HEK293 (cell line): Measurements from ENCODE around the gene CELF4.

Experiments used
- CTCF ChIA-PET: fragments of 350-600 bp; formaldehyde crosslinking; extraction: SDS; loops from one replicate; lab custom pipeline; 2021; ENCODE audit warnings: antibody characterized with exemption; lab: Yijun Ruan, JAX
- POLR2A ChIA-PET: fragments of 300-600 bp; formaldehyde crosslinking; extraction: SDS; loops from one replicate; lab custom pipeline; 2020; ENCODE audit warnings: antibody characterized with exemption, inconsistent platforms; lab: Yijun Ruan, JAX
- H3K27ac ChIP-seq: fragments of 200-500 bp; sonication (Bioruptor generic); 2 replicates; pipeline ENCODE4 v1.5.1; 2014; ENCODE audit warnings: low read depth, low read length, control low read depth, inconsistent platforms; ENCODE audit errors: extremely low read depth
- H3K36me3 ChIP-seq, 2 experiments: fragments of 200-500 bp in 1 of 2; sonication (Bioruptor generic) in 1 of 2; 1 replicate in 1 of 2; 2 replicates in 1 of 2; pipeline ENCODE4 v1.5.1; 2014 to 2017; ENCODE audit warnings: inconsistent platforms in 2 of 2, low read length in 2 of 2; ENCODE audit not compliant: control insufficient read depth in 2 of 2, insufficient read depth in 1 of 2
- H3K4me1 ChIP-seq: fragments of 200-500 bp; sonication (Bioruptor generic); 2 replicates; pipeline ENCODE4 v1.5.1; 2014; ENCODE audit warnings: mild to moderate bottlenecking, low read length, inconsistent platforms; ENCODE audit not compliant: control insufficient read depth, insufficient read depth
- H3K4me3 ChIP-seq: 2 replicates; pipeline ENCODE4 v1.5.1; 2011; ENCODE audit warnings: low read depth, mild to moderate bottlenecking, control low read depth, low read length, moderate library complexity
- H3K9me3 ChIP-seq: fragments of 200-500 bp; sonication (Bioruptor generic); 2 replicates; pipeline ENCODE4 v1.5.1; 2014; ENCODE audit warnings: low read depth, low read length, inconsistent platforms; ENCODE audit not compliant: control insufficient read depth, insufficient read depth
- FEZF1 ChIP-seq: fragments of 450-650 bp; formaldehyde crosslinking; IDR thresholded peaks from 2 replicates; pipeline ENCODE4 v1.5.1; 2016; ENCODE audit warnings: missing biosample characterization, missing genetic modification characterization
- KLF16 ChIP-seq: fragments of 450-650 bp; formaldehyde crosslinking; IDR thresholded peaks from 2 replicates; pipeline ENCODE4 v1.5.1; 2017; ENCODE audit warnings: missing biosample characterization, missing genetic modification characterization
- KLF9 ChIP-seq: fragments of 450-650 bp; formaldehyde crosslinking; IDR thresholded peaks from 2 replicates; pipeline ENCODE4 v1.5.1; 2016; ENCODE audit warnings: missing biosample characterization, missing genetic modification characterization, low read depth
- SCRT1 ChIP-seq: fragments of 450-650 bp; formaldehyde crosslinking; IDR thresholded peaks from 2 replicates; pipeline ENCODE4 v1.5.1; 2016; ENCODE audit warnings: missing biosample characterization, missing genetic modification characterization, borderline replicate concordance
- ZBTB21 ChIP-seq: fragments of 450-650 bp; formaldehyde crosslinking; IDR thresholded peaks from 2 replicates; pipeline ENCODE4 v1.5.1; 2017; ENCODE audit warnings: missing biosample characterization, missing genetic modification characterization
- ZEB2 ChIP-seq: fragments of 450-650 bp; formaldehyde crosslinking; IDR thresholded peaks from 2 replicates; pipeline ENCODE4 v1.5.1; 2016; ENCODE audit warnings: missing biosample characterization, missing genetic modification characterization
- ZFP41 ChIP-seq: fragments of 450-650 bp; formaldehyde crosslinking; IDR thresholded peaks from 2 replicates; pipeline ENCODE4 v1.5.1; 2016; ENCODE audit warnings: missing biosample characterization, missing genetic modification characterization, borderline replicate concordance
- ZNF10 ChIP-seq: fragments of 450-650 bp; formaldehyde crosslinking; IDR thresholded peaks from 2 replicates; pipeline ENCODE4 v1.5.1; 2017; ENCODE audit warnings: missing biosample characterization, missing genetic modification characterization
- ZNF155 ChIP-seq: fragments of 450-650 bp; formaldehyde crosslinking; IDR thresholded peaks from 2 replicates; pipeline ENCODE4 v1.5.1; 2016; ENCODE audit warnings: missing biosample characterization, missing genetic modification characterization
- ZNF16 ChIP-seq: fragments of 450-650 bp; formaldehyde crosslinking; IDR thresholded peaks from 2 replicates; pipeline ENCODE4 v1.5.1; 2016; ENCODE audit warnings: low read depth, missing biosample characterization, missing genetic modification characterization
- ZNF174 ChIP-seq: fragments of 450-650 bp; formaldehyde crosslinking; IDR thresholded peaks from 2 replicates; pipeline ENCODE4 v1.5.0; 2017; ENCODE audit warnings: missing biosample characterization, mild to moderate bottlenecking, missing genetic modification characterization
- ZNF24 ChIP-seq: fragments of 450-650 bp; formaldehyde crosslinking; IDR thresholded peaks from 2 replicates; pipeline ENCODE4 v1.5.1; 2016; ENCODE audit warnings: missing biosample characterization, missing genetic modification characterization
- ZNF394 ChIP-seq: fragments of 450-650 bp; formaldehyde crosslinking; IDR thresholded peaks from 2 replicates; pipeline ENCODE4 v1.5.1; 2016; ENCODE audit warnings: missing biosample characterization, missing genetic modification characterization, mild to moderate bottlenecking, moderate library complexity, borderline replicate concordance
- ZNF404 ChIP-seq: fragments of 450-650 bp; formaldehyde crosslinking; IDR thresholded peaks from 2 replicates; pipeline ENCODE4 v1.5.1; 2017; ENCODE audit warnings: missing biosample characterization, missing genetic modification characterization
- ZNF521 ChIP-seq: fragments of 450-650 bp; formaldehyde crosslinking; IDR thresholded peaks from 2 replicates; pipeline ENCODE4 v1.5.1; 2017; ENCODE audit warnings: missing biosample characterization, mild to moderate bottlenecking, missing genetic modification characterization
- TF ChIP-seq, protein P1 (sequence below): fragments of 450-650 bp; formaldehyde crosslinking; IDR thresholded peaks from 2 replicates; pipeline ENCODE4 v1.5.1; 2016; ENCODE audit warnings: missing biosample characterization, missing genetic modification characterization
- TF ChIP-seq, protein P2 (sequence below): fragments of 450-650 bp; formaldehyde crosslinking; IDR thresholded peaks from 2 replicates; pipeline ENCODE4 v1.5.1; 2016; ENCODE audit warnings: missing biosample characterization, missing genetic modification characterization
- TF ChIP-seq, protein P3 (sequence below): fragments of 450-650 bp; formaldehyde crosslinking; IDR thresholded peaks from 2 replicates; pipeline ENCODE4 v1.5.1; 2016; ENCODE audit warnings: missing biosample characterization, missing genetic modification characterization, low read depth
- TF ChIP-seq, protein P4 (sequence below): fragments of 450-650 bp; formaldehyde crosslinking; IDR thresholded peaks from 2 replicates; pipeline ENCODE4 v1.5.1; 2016; ENCODE audit warnings: missing biosample characterization, missing genetic modification characterization
- TF ChIP-seq, protein P5 (sequence below): fragments of 450-650 bp; formaldehyde crosslinking; IDR thresholded peaks from 2 replicates; pipeline ENCODE4 v1.5.1; 2016; ENCODE audit warnings: missing biosample characterization, missing genetic modification characterization

Gene CELF4

DNA sequence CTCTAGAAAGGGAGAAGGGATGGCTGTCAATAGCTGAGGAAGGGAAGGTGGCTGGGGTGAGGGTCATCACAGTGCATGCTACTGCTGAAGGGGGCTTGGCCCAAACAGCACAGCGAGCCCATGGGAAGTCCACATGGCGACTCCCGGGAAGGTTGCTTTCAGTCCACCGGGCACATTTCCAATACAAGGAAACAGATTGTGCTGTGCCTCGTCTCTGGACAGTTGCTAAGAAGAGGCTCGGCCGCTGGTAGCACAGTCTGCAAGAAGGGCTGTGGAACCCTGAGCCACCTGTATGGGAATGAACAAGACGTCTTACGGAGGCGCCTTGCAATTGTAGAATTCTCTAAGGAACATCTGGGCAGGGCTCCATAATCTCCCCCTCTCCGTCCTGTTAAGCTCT, 123.1 kb downstream of the CELF4 start (continued):
- TF ChIP-seq ZNF10 (tag by site-specific recombination) (no peak), ZEB2 (tag by site-specific recombination) (no peak)
- TF ChIP-seq, all 188 proteins: peak for 0

DNA sequence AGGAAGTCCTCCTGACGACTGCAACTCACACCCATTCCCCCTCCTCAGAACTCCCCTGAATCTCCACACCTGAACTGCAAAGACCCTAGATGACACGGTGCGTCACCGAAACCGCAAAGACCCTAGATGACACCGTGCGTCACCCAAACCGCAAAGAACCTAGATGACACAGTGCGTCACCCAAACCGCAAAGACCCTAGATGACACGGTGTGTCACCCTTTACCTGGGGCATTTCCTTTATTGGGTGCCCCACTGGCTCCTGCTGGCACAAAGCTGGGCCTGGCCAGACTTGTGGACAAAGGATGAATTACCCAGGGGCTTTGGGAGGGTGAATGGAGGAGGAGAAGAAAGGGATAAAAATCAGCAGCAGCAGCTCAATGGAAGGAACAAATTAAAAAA, 123.8 kb downstream of the CELF4 start:
- Histone ChIP-seq H3K4me1 (no peaks in the 10 kb centered on the region), H3K4me3 (no peak overlapping the region), H3K36me3 (no peaks in the 10 kb centered on the region), H3K9me3 (no peaks in the 10 kb centered on the region), H3K27ac (no peak overlapping the region)
- POLR2A ChIA-PET, result no interaction called here
- TF ChIP-seq ZNF404 (tag by site-specific recombination) (no peak), FEZF1 (tag by site-specific recombination) (no peak), ZNF394 (no peak)
- CTCF ChIA-PET, result interaction anchor here (0.5 to 3.0 kb wide), 6 partner anchors 35 to 337 kb away, joined by 3 to 11 read pairs (median 4); no protein-coding TSS in a partner anchor

DNA sequence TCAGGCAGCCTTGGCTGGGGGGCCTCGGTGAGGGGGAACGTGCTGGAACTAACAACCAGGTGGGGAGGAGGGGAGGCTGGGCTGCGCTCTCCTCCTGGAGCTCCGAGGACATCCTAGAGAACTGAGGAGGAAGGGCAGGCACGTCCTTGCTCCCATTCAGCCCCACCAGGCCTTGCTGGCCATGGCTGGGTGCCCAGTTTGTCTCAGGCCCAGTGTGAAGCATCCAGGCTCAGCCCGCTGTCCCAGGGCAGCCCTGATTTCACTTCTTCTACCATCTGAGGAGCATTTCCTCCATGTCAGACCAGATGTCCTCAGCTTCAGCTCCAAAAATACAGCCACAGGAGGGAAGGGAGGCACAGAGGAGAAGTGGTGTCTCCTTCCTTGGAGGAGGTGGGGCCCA, 125.4 kb downstream of the CELF4 start:
- ChIA-PET POLR2A (no interaction called here), CTCF (no interaction called here)
- H3K27ac ChIP-seq, result no peak overlapping the region
- no peak overlapping the region for H3K4me3 ChIP-seq
- no peaks in the 10 kb centered on the region for H3K36me3 ChIP-seq
- no peaks in the 10 kb centered on the region for H3K9me3 ChIP-seq
- TF ChIP-seq SCRT1 (tag by site-specific recombination) (no peak), ZFP41 (tag by site-specific recombination) (no peak), ZNF521 (tag by site-specific recombination) (no peak), ZNF174 (tag by site-specific recombination) (no peak), ZNF16 (tag by site-specific recombination) (no peak)
- TF ChIP-seq, protein P1, sequence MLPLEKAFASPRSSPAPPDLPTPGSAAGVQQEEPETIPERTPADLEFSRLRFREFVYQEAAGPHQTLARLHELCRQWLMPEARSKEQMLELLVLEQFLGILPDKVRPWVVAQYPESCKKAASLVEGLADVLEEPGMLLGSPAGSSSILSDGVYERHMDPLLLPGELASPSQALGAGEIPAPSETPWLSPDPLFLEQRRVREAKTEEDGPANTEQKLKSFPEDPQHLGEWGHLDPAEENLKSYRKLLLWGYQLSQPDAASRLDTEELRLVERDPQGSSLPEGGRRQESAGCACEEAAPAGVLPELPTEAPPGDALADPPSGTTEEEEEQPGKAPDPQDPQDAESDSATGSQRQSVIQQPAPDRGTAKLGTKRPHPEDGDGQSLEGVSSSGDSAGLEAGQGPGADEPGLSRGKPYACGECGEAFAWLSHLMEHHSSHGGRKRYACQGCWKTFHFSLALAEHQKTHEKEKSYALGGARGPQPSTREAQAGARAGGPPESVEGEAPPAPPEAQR (tag by site-specific recombination), result no peak
- TF ChIP-seq, protein P2, sequence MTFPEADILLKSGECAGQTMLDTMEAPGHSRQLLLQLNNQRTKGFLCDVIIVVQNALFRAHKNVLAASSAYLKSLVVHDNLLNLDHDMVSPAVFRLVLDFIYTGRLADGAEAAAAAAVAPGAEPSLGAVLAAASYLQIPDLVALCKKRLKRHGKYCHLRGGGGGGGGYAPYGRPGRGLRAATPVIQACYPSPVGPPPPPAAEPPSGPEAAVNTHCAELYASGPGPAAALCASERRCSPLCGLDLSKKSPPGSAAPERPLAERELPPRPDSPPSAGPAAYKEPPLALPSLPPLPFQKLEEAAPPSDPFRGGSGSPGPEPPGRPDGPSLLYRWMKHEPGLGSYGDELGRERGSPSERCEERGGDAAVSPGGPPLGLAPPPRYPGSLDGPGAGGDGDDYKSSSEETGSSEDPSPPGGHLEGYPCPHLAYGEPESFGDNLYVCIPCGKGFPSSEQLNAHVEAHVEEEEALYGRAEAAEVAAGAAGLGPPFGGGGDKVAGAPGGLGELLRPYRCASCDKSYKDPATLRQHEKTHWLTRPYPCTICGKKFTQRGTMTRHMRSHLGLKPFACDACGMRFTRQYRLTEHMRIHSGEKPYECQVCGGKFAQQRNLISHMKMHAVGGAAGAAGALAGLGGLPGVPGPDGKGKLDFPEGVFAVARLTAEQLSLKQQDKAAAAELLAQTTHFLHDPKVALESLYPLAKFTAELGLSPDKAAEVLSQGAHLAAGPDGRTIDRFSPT (tag by site-specific recombination), result no peak
- H3K4me1 ChIP-seq, result no peaks in the 10 kb centered on the region

DNA sequence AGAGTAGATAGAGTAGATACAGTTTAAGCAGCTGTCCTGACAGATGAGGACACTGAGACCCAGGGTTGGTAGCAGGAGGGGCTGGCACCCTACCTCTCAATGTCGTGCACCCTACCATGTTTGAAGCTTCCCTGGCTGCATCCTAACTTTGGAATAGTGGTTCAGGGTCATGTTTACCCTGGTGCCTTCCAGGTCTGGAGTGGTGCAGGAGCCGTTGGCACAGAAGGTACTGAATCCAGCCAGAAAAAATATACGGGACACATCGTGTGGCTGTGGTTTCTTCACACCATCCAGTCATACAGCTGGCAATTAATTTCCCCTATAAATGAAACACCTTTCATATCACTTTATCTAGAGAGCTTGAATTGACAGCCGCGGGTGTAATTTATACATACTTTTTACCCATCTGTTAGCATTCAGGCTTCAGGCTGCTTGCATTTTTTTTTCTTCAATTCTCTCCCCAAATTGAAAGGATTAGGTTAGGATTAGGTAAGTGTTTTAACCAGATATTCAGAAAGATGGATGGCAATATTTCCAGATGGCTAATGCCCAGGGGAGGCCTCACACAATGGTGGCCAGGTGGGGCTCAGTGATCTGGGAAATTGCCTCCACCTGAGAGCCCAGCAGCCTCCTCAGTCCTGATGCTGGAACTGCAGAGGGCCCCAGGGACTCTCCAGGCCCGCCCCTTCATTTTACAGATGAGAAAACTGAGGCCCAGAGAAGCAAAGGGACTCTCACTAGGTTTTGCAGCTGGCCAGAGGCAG, 127.0 kb downstream of the CELF4 start:
- Histone ChIP-seq H3K4me1 (no peaks in the 10 kb centered on the region), H3K27ac (no peak overlapping the region), H3K9me3 (no peaks in the 10 kb centered on the region), H3K36me3 (no peaks in the 10 kb centered on the region), H3K4me3 (no peak overlapping the region)
- CTCF ChIA-PET, result no interaction called here
- POLR2A ChIA-PET, result no interaction called here
- no peak for TF ChIP-seq KLF9 (tag by site-specific recombination)
- no peak for TF ChIP-seq KLF16 (tag by site-specific recombination)
- TF ChIP-seq, protein P3, sequence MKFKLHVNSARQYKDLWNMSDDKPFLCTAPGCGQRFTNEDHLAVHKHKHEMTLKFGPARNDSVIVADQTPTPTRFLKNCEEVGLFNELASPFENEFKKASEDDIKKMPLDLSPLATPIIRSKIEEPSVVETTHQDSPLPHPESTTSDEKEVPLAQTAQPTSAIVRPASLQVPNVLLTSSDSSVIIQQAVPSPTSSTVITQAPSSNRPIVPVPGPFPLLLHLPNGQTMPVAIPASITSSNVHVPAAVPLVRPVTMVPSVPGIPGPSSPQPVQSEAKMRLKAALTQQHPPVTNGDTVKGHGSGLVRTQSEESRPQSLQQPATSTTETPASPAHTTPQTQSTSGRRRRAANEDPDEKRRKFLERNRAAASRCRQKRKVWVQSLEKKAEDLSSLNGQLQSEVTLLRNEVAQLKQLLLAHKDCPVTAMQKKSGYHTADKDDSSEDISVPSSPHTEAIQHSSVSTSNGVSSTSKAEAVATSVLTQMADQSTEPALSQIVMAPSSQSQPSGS, result no peak
- TF ChIP-seq, protein P4, sequence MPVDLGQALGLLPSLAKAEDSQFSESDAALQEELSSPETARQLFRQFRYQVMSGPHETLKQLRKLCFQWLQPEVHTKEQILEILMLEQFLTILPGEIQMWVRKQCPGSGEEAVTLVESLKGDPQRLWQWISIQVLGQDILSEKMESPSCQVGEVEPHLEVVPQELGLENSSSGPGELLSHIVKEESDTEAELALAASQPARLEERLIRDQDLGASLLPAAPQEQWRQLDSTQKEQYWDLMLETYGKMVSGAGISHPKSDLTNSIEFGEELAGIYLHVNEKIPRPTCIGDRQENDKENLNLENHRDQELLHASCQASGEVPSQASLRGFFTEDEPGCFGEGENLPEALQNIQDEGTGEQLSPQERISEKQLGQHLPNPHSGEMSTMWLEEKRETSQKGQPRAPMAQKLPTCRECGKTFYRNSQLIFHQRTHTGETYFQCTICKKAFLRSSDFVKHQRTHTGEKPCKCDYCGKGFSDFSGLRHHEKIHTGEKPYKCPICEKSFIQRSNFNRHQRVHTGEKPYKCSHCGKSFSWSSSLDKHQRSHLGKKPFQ (tag by site-specific recombination), result no peak
- TF ChIP-seq, protein P5, sequence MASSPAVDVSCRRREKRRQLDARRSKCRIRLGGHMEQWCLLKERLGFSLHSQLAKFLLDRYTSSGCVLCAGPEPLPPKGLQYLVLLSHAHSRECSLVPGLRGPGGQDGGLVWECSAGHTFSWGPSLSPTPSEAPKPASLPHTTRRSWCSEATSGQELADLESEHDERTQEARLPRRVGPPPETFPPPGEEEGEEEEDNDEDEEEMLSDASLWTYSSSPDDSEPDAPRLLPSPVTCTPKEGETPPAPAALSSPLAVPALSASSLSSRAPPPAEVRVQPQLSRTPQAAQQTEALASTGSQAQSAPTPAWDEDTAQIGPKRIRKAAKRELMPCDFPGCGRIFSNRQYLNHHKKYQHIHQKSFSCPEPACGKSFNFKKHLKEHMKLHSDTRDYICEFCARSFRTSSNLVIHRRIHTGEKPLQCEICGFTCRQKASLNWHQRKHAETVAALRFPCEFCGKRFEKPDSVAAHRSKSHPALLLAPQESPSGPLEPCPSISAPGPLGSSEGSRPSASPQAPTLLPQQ (tag by site-specific recombination), result no peak
- no peak for TF ChIP-seq ZNF404 (tag by site-specific recombination)
- TF ChIP-seq ZNF155 (tag by site-specific recombination), result no peak
- no peak for TF ChIP-seq ZBTB21 (tag by site-specific recombination)
- TF ChIP-seq ZNF24 (tag by site-specific recombination), result no peak
